HCT116 (cell line): ENCODE measurements around the gene THUMPD2. TPM values are rescaled to one million over a fixed set of nuclear protein-coding genes. Genes with fewer than 3 reads are reported as not detected.

Source experiments
- ATAC-seq: fragments of 200-7000 bp; cut with Tn5 transposase; 2 replicates; pipeline ENCODE4 v1.9.1; 2020; ENCODE audit warnings: mild to moderate bottlenecking, moderate library complexity
- BruUV-seq: library from RNA; stranded (reverse); fragments of 400-500 nt; replicated peaks from 2 replicates; lab custom pipeline; 2021; lab: Mats Ljungman, UMichigan
- CTCF ChIA-PET: fragments of 300-600 bp; sonication (Branson Sonifier 250); formaldehyde crosslinking; loops from one replicate; lab custom pipeline; 2021; ENCODE audit warnings: antibody characterized with exemption; lab: Charles Lee
- POLR2A ChIA-PET: fragments of 300-600, 350-600 bp; sonication (Branson Sonifier 250); formaldehyde crosslinking; loops from one replicate; lab custom pipeline; 2021; ENCODE audit warnings: antibody characterized with exemption; lab: Charles Lee
- RAD21 ChIA-PET, 2 experiments: fragments of 300-600 bp; sonication (Branson Sonifier 250); formaldehyde crosslinking; loops; one replicate each; lab custom pipeline; 2023; ENCODE audit warnings: low total read pairs in 2 of 2; ENCODE audit not compliant: uncharacterized antibody in 2 of 2, unreplicated experiment in 2 of 2, low non-redundant PET in 1 of 2; lab: Charles Lee
- DNase-seq: peaks from one replicate; pipeline ENCODE4 v3.0.0-alpha.2; 2010; ENCODE audit warnings: low read depth, low spot score
- H2AFZ ChIP-seq: fragments of 200-600 bp; shearing (Covaris generic), sonication (generic); 2 replicates; pipeline ENCODE4 v1.6.1; 2017; ENCODE audit warnings: low read depth, mixed run types, mixed read lengths, antibody characterized with exemption, low read length; ENCODE audit not compliant: poor library complexity, severe bottlenecking
- H3K27ac ChIP-seq: 2 replicates; pipeline ENCODE4 v1.5.1; 2012; ENCODE audit warnings: low read depth, low read length
- H3K27me3 ChIP-seq: fragments of 200-600 bp; sonication (generic); 2 replicates; pipeline ENCODE4 v1.6.1; 2016; ENCODE audit warnings: mixed run types, low read length, mixed read lengths; ENCODE audit not compliant: insufficient read depth
- H3K36me3 ChIP-seq, 2 experiments: fragments of 200-500 bp in 1 of 2; fragments of 200-600 bp in 1 of 2; sonication (Bioruptor generic) in 1 of 2; sonication (generic) in 1 of 2; 2 replicates each; pipeline versions ENCODE4 v1.5.1 to v1.6.1; 2014 to 2016; ENCODE audit warnings: low read length in 2 of 2, inconsistent platforms in 1 of 2, mixed read lengths in 1 of 2, mixed run types in 1 of 2; ENCODE audit not compliant: insufficient read depth in 2 of 2, control insufficient read depth in 1 of 2
- H3K4me1 ChIP-seq, 2 experiments: fragments of 200-600 bp in 1 of 2; sonication (generic) in 1 of 2; 2 replicates each; pipeline versions ENCODE4 v1.5.1 to v1.6.1; 2012 to 2017; ENCODE audit warnings: low read length in 2 of 2, inconsistent platforms in 1 of 2, mild to moderate bottlenecking in 1 of 2, mixed read lengths in 1 of 2, mixed run types in 1 of 2, moderate library complexity in 1 of 2; ENCODE audit not compliant: insufficient read depth in 2 of 2, control insufficient read depth in 1 of 2
- H3K4me2 ChIP-seq: fragments of 200-600 bp; sonication (generic); 2 replicates; pipeline ENCODE4 v1.6.1; 2017; ENCODE audit warnings: mixed run types, low read length, mixed read lengths
- H3K4me3 ChIP-seq, 2 experiments: fragments of 200-600 bp in 1 of 2; sonication (generic) in 1 of 2; replicated peaks in 1 of 2; 2 replicates each; pipeline ENCODE4 v1.5.1; 2011 to 2016; ENCODE audit warnings: low read length in 2 of 2, control low read depth in 1 of 2, low read depth in 1 of 2, mild to moderate bottlenecking in 1 of 2, mixed read lengths in 1 of 2, mixed run types in 1 of 2
- H3K79me2 ChIP-seq: fragments of 200-600 bp; sonication (generic); 2 replicates; pipeline ENCODE4 v1.6.1; 2017; ENCODE audit warnings: mild to moderate bottlenecking, mixed run types, low read length, moderate library complexity, mixed read lengths; ENCODE audit not compliant: insufficient read depth
- H3K9ac ChIP-seq: fragments of 200-600 bp; sonication (generic); 2 replicates; pipeline ENCODE4 v1.6.1; 2016; ENCODE audit warnings: low read length, mixed read lengths
- H3K9me2 ChIP-seq: fragments of 200-600 bp; sonication (generic), shearing (Covaris generic); 2 replicates; pipeline ENCODE4 v1.6.1; 2017; ENCODE audit warnings: mixed run types, mild to moderate bottlenecking, moderate library complexity; ENCODE audit not compliant: insufficient read depth
- H3K9me3 ChIP-seq, 2 experiments: fragments of 200-500 bp in 1 of 2; fragments of 200-600 bp in 1 of 2; sonication (Bioruptor generic) in 1 of 2; sonication (generic) in 1 of 2; 2 replicates each; pipeline ENCODE4 v1.6.1; 2014 to 2017; ENCODE audit warnings: low read length in 2 of 2, mixed read lengths in 2 of 2, inconsistent platforms in 1 of 2, low read depth in 1 of 2, mild to moderate bottlenecking in 1 of 2, mixed run types in 1 of 2, moderate library complexity in 1 of 2; ENCODE audit not compliant: control insufficient read depth in 1 of 2, insufficient read depth in 1 of 2
- H4K20me1 ChIP-seq: fragments of 200-600 bp; sonication (generic), shearing (Covaris generic); 2 replicates; pipeline ENCODE4 v1.6.1; 2017; ENCODE audit warnings: mixed run types, mild to moderate bottlenecking, moderate library complexity; ENCODE audit not compliant: insufficient read depth
- ATF3 ChIP-seq: IDR thresholded peaks from 2 replicates; pipeline ENCODE4 v1.6.1; 2012
- CBX3 ChIP-seq: IDR thresholded peaks from 2 replicates; pipeline ENCODE4 v1.6.1; 2012; ENCODE audit warnings: low read depth
- CEBPB ChIP-seq: IDR thresholded peaks from 2 replicates; pipeline ENCODE4 v1.6.1; 2012; ENCODE audit warnings: low read depth
- CTCF ChIP-seq, 3 experiments: fragments of 200-600 bp in 1 of 3; sonication (generic) in 1 of 3; IDR thresholded peaks in 2 of 3; conservative IDR thresholded peaks in 1 of 3; 2 replicates each; pipeline ENCODE4 v1.5.1; 2012 to 2017; ENCODE audit warnings: low read depth in 2 of 3, low read length in 2 of 3, antibody characterized with exemption in 1 of 3, borderline replicate concordance in 1 of 3, control low read depth in 1 of 3, mild to moderate bottlenecking in 1 of 3, mixed read lengths in 1 of 3, mixed run types in 1 of 3, moderate library complexity in 1 of 3; ENCODE audit not compliant: insufficient read depth in 1 of 3
- ELF1 ChIP-seq: IDR thresholded peaks from 2 replicates; pipeline ENCODE4 v1.6.1; 2012; ENCODE audit warnings: low read depth, borderline replicate concordance
- EZH2phosphoT487 ChIP-seq: fragments of 200-600 bp; IDR thresholded peaks from 2 replicates; pipeline ENCODE4 v1.6.1; 2018; ENCODE audit warnings: antibody characterized with exemption, borderline replicate concordance
- JUND ChIP-seq: IDR thresholded peaks from 2 replicates; pipeline ENCODE4 v1.6.1; 2012
- MAX ChIP-seq: IDR thresholded peaks from 2 replicates; pipeline ENCODE4 v1.6.1; 2012
- POLR2A ChIP-seq: IDR thresholded peaks from 2 replicates; pipeline ENCODE4 v1.7.0; 2011; ENCODE audit warnings: borderline replicate concordance; ENCODE audit not compliant: insufficient read depth, insufficient read length; ENCODE audit errors: extremely low read depth
- POLR2AphosphoS5 ChIP-seq: IDR thresholded peaks from 2 replicates; pipeline ENCODE4 v1.6.1; 2011; ENCODE audit warnings: mild to moderate bottlenecking, low read depth, low read length, moderate library complexity
- RAD21 ChIP-seq: IDR thresholded peaks from 2 replicates; pipeline ENCODE4 v1.6.1; 2012; ENCODE audit warnings: low read depth, mild to moderate bottlenecking
- REST ChIP-seq: IDR thresholded peaks from 2 replicates; pipeline ENCODE4 v1.6.1; 2012; ENCODE audit warnings: low read depth
- SIN3A ChIP-seq: IDR thresholded peaks from 2 replicates; pipeline ENCODE4 v1.6.1; 2012; ENCODE audit warnings: low read depth
- SRF ChIP-seq: IDR thresholded peaks from 2 replicates; pipeline ENCODE4 v1.6.1; 2012; ENCODE audit warnings: low read depth
- TCF7L2 ChIP-seq: IDR thresholded peaks from 2 replicates; pipeline ENCODE4 v1.7.0; 2011; ENCODE audit warnings: borderline replicate concordance, inconsistent platforms; ENCODE audit not compliant: insufficient read depth, insufficient read length; ENCODE audit errors: extremely low read depth
- YY1 ChIP-seq: IDR thresholded peaks from 2 replicates; pipeline ENCODE4 v1.6.1; 2011; ENCODE audit warnings: low read length, low read depth, moderate library complexity, mild to moderate bottlenecking; ENCODE audit not compliant: insufficient replicate concordance; ENCODE audit errors: extremely low read depth
- ZBTB33 ChIP-seq: IDR thresholded peaks from 2 replicates; pipeline ENCODE4 v1.6.1; 2011; ENCODE audit warnings: mild to moderate bottlenecking, low read length, moderate library complexity; ENCODE audit not compliant: insufficient replicate concordance; ENCODE audit errors: extremely low read depth
- ZFX ChIP-seq: fragments of 450-650 bp; IDR thresholded peaks from 2 replicates; pipeline ENCODE4 v1.6.1; 2017
- intact Hi-C: fragments of 100-400 bp; cut with micrococcal nuclease; formaldehyde crosslinking; loops from 2 replicates; pipeline ENCODE4 v1.10.0; 2022
- total RNA-seq: library from RNA; stranded (reverse); gene quantifications from one replicate; pipeline ENCODE4 v1.2.1, GENCODE V29; 2021; ENCODE audit not compliant: unreplicated experiment

The THUMPD2 gene
- total RNA-seq, 1 experiment from 2014 or later, result 15.8 TPM

GRCh38 chr2:39724828-39725144 is 54.3 kb downstream of the THUMPD2 start:
- H3K4me1 ChIP-seq, result 0 out of 4 replicates have a peak, but pooled peaks cover 0 to 3% of the 10 kb centered on the region in 2 experiments
- DNase-seq (no peak), ATAC-seq (no peak)
- POLR2A ChIA-PET, result no interaction called here
- H3K9ac ChIP-seq, result no peak overlapping the region
- CTCF ChIA-PET, result no interaction called here
- intact Hi-C loops, result loop anchor here (10.0 kb wide), 1 partner anchor 660 kb away; no protein-coding TSS in a partner anchor
- no peaks in the 10 kb centered on the region for H3K9me3 ChIP-seq
- H3K4me3 ChIP-seq, result no peak overlapping the region
- RAD21 ChIA-PET, result no interaction called here
- no peak overlapping the region for H3K27ac ChIP-seq
- no peaks in the 10 kb centered on the region for H3K79me2 ChIP-seq
- no peaks in the 10 kb centered on the region for H3K9me2 ChIP-seq
- H3K4me2 ChIP-seq, result no peak overlapping the region
- H3K27me3 ChIP-seq, result 0 out of 2 replicates have a peak, but pooled peaks cover 7% of the 10 kb centered on the region
- H3K36me3 ChIP-seq, result no peaks in the 10 kb centered on the region
- no peak for TF ChIP-seq TCF7L2
- no peak for TF ChIP-seq ZBTB33
- TF ChIP-seq YY1, result no peak
- TF ChIP-seq SIN3A, result no peak
- no peak for TF ChIP-seq MAX
- no peak for TF ChIP-seq POLR2A
- no peak for TF ChIP-seq CEBPB
- no peak for TF ChIP-seq EZH2phosphoT487
- TF ChIP-seq SRF, result no peak
- TF ChIP-seq ZFX, result no peak
- no peak for TF ChIP-seq JUND
- no peak for TF ChIP-seq POLR2AphosphoS5
- no peak for TF ChIP-seq ATF3
- no peak for TF ChIP-seq CTCF (IDR thresholded peaks at IDR 0.05 in 2 of 3, conservative IDR thresholded peaks at IDR 0.05 in 1 of 3; ENCODE audit: borderline replicate concordance in 1 of 3, insufficient read depth in 1 of 3, low read depth in 2 of 3, low read length in 2 of 3)
- TF ChIP-seq RAD21, result no peak
- TF ChIP-seq ELF1, result no peak
- no peak for TF ChIP-seq CBX3
- TF ChIP-seq REST, result no peak
- H2AFZ ChIP-seq, result no peak overlapping the region
- H4K20me1 ChIP-seq, result no peaks in the 10 kb centered on the region
- no TSS peak for BruUV-seq
